ENCODE data around the gene KREMEN1. TPM values are rescaled to one million over a fixed set of nuclear protein-coding genes. Genes with fewer than 3 reads are reported as not detected.

KREMEN1 gene
- total and polyA plus RNA-seq, 10 of the 15 experiments (the other 5 are each of a cell fraction or from before 2014, with no cell fraction given): 0.10 to 2.5 (median 0.20) TPM; not detected in 1

- TF ChIP-seq BCL3 (IDR thresholded peaks at IDR 0.05; ENCODE audit: borderline replicate concordance, insufficient read depth, low read depth, low read length, poor library complexity, severe bottlenecking): no peak
- TF ChIP-seq RAD21 (IDR thresholded peaks at IDR 0.05; ENCODE audit: insufficient read depth, low read depth, low read length): no peak
- TF ChIP-seq RCOR1 (conservative IDR thresholded peaks at IDR 0.05; ENCODE audit: low read depth, low read length): no peak
- TF ChIP-seq FOS (IDR thresholded peaks at IDR 0.05; ENCODE audit: borderline replicate concordance, extremely low read depth, insufficient read length): no peak
- TF ChIP-seq SUZ12 (IDR thresholded peaks at IDR 0.05; ENCODE audit: unreplicated experiment): no peak
- TF ChIP-seq HDAC6 (IDR thresholded peaks at IDR 0.05; ENCODE audit: unreplicated experiment): no peak
- no peak for TF ChIP-seq KAT2A (conservative IDR thresholded peaks at IDR 0.05; ENCODE audit: control insufficient read depth, low read depth, low read length)
- TF ChIP-seq IKZF1 (conservative IDR thresholded peaks at IDR 0.05): peak; percentile 50
- no peak; the same call in 1 of the 2 replicates for TF ChIP-seq RB1 (IDR thresholded peaks at IDR 0.05; ENCODE audit: borderline replicate concordance)
- TF ChIP-seq, protein P1, sequence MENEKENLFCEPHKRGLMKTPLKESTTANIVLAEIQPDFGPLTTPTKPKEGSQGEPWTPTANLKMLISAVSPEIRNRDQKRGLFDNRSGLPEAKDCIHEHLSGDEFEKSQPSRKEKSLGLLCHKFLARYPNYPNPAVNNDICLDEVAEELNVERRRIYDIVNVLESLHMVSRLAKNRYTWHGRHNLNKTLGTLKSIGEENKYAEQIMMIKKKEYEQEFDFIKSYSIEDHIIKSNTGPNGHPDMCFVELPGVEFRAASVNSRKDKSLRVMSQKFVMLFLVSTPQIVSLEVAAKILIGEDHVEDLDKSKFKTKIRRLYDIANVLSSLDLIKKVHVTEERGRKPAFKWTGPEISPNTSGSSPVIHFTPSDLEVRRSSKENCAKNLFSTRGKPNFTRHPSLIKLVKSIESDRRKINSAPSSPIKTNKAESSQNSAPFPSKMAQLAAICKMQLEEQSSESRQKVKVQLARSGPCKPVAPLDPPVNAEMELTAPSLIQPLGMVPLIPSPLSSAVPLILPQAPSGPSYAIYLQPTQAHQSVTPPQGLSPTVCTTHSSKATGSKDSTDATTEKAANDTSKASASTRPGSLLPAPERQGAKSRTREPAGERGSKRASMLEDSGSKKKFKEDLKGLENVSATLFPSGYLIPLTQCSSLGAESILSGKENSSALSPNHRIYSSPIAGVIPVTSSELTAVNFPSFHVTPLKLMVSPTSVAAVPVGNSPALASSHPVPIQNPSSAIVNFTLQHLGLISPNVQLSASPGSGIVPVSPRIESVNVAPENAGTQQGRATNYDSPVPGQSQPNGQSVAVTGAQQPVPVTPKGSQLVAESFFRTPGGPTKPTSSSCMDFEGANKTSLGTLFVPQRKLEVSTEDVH (IDR thresholded peaks at IDR 0.05; ENCODE audit: low read depth, partially characterized antibody): no peak
- TF ChIP-seq NFIC (IDR thresholded peaks at IDR 0.05; ENCODE audit: low read depth, low read length): no peak
- peak; percentile 81 for TF ChIP-seq MTA2 (IDR thresholded peaks at IDR 0.05; ENCODE audit: low read depth)
- TF ChIP-seq EED (IDR thresholded peaks at IDR 0.05; ENCODE audit: low read depth): no peak
- TF ChIP-seq, protein P2, sequence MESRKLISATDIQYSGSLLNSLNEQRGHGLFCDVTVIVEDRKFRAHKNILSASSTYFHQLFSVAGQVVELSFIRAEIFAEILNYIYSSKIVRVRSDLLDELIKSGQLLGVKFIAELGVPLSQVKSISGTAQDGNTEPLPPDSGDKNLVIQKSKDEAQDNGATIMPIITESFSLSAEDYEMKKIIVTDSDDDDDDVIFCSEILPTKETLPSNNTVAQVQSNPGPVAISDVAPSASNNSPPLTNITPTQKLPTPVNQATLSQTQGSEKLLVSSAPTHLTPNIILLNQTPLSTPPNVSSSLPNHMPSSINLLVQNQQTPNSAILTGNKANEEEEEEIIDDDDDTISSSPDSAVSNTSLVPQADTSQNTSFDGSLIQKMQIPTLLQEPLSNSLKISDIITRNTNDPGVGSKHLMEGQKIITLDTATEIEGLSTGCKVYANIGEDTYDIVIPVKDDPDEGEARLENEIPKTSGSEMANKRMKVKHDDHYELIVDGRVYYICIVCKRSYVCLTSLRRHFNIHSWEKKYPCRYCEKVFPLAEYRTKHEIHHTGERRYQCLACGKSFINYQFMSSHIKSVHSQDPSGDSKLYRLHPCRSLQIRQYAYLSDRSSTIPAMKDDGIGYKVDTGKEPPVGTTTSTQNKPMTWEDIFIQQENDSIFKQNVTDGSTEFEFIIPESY (IDR thresholded peaks at IDR 0.05): no peak
- TF ChIP-seq ZZZ3 (IDR thresholded peaks at IDR 0.05; ENCODE audit: control insufficient read depth, insufficient read length, low read depth): no peak
- no peak for TF ChIP-seq TCF7 (IDR thresholded peaks at IDR 0.05; ENCODE audit: borderline replicate concordance)
- TF ChIP-seq NFYA (IDR thresholded peaks at IDR 0.05; ENCODE audit: borderline replicate concordance, low read depth, low read length): no peak
- TF ChIP-seq IKZF2 (IDR thresholded peaks at IDR 0.05): peak; percentile 31 to 46; a peak in 3 of 4 replicates
- TF ChIP-seq NFXL1 (IDR thresholded peaks at IDR 0.05; ENCODE audit: borderline replicate concordance): no peak
- TF ChIP-seq CHD4 (IDR thresholded peaks at IDR 0.05): no peak
- TF ChIP-seq BMI1 (IDR thresholded peaks at IDR 0.05; ENCODE audit: borderline replicate concordance): no peak
- TF ChIP-seq POLR2A (IDR thresholded peaks at IDR 0.05; ENCODE audit: low read depth, low read length): no peak
- TF ChIP-seq ZSCAN29 (IDR thresholded peaks at IDR 0.05): no peak
- TF ChIP-seq NR2F1 (conservative IDR thresholded peaks at IDR 0.05): peak; percentile 54
- TF ChIP-seq POLR2AphosphoS2 (IDR thresholded peaks at IDR 0.05; ENCODE audit: low read depth, low read length): no peak
These were observed 136.2 kb downstream of the KREMEN1 start (continued) for GRCh38 chr22:29208879-29209623.
